HG02943 (cell line): ENCODE data around the gene MAPK8IP1.
"Not testable (repeated sequence)": the region's sequence is repeated elsewhere in the genome, so short reads cannot be mapped to it uniquely, and the experiment has no call there.

Experiments
- ATAC-seq: cut with Tn5 transposase; IDR thresholded peaks from one replicate; pipeline ENCODE4 v1.9.1; 2021; ENCODE audit warnings: mild to moderate bottlenecking, low read depth, moderate library complexity; ENCODE audit not compliant: unreplicated experiment

The MAPK8IP1 gene

DNA sequence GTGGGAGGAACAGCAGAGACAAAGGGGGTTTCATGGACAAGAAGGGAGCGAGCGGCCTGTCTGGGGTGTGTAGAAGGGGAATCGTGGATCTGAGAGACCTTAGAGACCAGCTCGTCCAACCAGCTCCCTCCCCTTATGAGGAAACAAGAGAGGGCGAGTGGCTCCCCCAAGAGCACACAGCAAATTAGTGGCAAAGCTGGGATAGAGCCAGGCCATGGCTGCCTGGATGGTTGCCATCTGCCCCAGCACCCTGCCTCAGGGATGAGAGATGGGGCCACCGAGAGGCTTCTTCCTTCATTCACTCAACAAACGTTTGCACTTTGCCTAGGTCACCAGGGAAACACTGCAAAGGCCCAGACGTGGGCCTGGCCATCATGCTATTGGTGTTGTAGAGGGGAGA lies 4.1 kb downstream of the MAPK8IP1 start:
- ATAC-seq = no peak

DNA sequence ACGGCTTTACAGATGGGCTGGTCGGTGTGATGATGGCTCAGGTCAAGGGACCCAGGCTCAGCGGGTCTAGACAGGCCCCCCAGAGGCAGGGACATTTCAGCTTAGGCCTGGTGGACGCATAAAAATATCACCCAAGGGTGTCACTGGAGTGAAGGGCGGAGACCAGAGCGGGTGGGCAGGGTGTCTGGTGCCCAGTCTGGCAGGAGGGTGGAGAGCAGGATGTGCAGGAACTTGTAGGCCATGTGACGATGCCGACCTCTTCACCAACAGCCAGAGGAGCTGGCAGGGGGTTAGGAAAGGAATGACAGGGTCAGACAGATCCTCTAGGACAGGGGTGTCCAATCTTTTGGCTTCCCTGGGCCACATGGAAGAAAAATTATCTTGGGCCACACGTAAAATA lies 4.5 kb downstream of the MAPK8IP1 start:
- no peak for ATAC-seq

DNA sequence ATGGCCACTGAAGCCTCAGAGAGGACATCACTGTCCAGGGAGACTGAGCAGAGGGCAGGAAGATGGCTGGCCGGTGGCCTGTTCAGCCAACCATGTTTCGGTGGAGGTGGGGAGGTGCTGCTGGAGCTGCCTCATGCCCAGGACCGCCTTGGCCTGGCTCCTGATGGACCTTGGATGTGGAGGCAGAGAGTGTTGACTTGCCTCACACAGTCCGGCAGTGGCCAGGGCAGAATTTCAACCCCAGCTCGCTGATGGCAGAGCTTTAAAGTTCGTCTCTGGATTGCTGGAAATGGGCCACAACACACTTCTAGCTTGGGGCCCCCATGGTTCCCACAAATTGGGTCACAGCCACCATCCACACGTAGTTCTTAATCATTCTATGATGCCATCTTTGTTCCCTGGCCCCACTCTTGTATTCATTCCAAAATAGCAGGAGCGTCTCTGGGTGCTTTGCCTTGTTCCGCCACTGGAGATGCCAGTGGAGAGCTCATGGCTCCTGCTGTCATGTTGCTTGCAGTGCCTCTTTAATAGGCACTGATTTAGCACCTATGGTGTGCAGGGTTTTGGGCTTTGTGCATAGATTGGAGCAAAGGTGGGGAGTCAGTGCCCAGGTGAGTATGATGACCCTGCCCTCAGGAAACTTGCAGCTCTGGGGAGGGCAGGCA lies 5.6 kb downstream of the MAPK8IP1 start:
- no peak for ATAC-seq

DNA sequence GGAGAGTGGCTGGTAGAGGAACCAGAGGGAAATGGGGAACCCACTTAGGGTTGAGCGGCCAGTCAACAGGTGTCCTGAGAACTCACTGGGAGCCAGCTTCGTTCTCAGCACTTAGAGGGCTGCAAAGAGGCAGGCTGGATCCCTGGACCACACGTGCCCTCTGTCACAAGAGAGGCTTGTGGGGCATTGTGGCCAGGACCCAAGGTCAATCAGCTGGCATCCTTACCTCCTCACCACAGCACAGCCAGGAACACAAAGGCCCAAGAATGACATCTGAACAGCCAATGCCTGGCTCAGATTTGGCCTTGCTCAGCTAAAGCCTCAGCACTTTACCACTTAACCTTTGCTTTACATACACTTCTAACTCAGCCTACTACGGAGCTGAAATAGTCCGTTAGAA lies 7.4 kb downstream of the MAPK8IP1 start:
- ATAC-seq = no peak

DNA sequence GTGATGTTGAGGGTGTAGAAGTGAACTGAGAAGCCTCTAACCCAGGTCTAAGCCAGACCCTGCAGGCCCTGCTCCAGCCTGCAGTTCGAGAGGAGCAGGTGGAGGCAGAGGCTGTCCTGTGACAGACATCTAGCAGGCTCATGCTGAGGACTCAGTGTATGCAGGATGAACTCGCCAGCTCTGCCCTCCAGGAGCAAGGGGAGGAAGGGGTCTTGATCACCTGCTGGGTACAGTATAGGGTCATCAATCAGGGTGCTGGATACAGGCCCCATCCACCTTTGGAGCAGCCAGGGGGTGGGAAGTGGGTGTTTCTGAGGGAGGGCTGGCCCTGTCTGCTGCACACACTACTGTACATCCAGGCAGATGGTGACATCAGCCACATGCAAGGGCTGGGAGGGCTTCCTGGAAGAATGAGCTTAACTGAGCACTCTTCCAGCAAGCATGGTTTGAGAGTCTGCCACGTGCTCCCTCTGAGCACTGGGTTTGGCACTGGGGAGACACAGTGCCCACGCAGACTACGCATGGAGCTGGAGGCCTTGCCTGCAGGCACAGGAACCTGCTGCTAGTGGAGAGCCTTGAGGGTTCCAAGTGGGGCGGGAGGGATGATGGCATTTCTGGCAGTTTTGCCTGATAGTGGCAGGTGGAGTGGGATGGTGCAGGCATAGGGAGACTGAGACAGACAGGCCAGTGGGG lies 9.2 kb downstream of the MAPK8IP1 start:
- ATAC-seq = no peak

DNA sequence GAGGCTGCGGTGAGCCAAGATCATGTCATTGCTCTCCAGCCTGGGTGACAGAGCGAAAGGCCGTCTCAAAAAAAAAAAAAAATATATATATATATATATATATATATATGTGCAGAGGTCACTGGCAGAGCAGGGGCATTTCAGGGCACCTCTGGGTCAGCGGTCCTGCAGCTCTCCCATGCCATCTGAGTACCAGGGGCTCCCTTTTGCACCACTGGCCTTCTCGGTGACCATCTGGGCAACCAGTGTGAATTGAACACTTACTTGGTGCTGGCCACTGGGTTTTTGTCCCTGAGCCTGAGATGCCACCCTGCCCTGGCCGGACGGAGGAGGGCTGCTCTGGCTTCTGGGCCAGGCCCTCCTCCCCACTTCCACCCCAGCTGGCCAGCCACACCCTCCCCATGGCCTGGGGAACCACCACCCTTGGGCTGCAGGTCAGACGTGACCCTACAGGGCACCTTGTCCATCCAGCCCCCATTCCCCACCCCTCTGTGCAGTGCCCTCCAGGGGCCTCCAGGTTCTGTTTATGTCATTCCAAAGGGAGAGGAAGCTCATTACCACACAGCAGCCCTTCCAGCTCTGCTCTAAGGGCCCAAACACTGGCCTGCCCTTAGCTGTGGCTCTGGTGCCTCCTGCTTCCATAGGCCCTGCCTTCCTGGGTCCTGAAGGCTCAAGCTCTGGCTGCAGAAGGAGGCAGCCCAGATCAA lies 10.3 kb downstream of the MAPK8IP1 start:
- no peak for ATAC-seq

DNA sequence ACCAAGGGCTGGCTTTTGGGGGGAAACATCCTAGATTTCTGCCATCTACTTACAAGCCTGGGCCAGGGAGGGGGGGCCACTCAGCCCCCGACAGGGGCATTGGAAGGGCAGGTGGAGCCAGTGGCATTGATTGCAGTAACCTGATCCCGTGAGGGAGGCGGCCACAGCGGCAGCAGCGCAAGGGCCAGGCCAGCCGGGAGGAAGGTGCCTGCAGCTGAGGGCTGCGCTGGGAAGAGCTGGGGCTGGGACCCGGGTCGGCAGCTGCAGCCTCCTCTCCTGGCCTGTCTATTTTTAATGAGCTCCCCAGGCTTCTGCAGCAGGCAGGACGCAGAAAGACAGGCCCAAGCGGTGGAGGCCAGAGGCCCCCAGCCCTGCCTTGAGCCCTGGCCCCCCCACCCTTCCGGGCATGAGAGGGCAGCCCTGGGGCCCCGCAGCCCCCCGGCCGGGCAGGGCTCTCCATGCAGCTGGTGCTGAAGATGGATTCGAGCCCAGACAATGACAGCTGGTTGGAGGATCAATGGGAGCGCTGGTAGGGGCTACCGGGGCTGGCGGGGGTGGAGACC lies 11.1 kb downstream of the MAPK8IP1 start:
- ATAC-seq = no peak

DNA sequence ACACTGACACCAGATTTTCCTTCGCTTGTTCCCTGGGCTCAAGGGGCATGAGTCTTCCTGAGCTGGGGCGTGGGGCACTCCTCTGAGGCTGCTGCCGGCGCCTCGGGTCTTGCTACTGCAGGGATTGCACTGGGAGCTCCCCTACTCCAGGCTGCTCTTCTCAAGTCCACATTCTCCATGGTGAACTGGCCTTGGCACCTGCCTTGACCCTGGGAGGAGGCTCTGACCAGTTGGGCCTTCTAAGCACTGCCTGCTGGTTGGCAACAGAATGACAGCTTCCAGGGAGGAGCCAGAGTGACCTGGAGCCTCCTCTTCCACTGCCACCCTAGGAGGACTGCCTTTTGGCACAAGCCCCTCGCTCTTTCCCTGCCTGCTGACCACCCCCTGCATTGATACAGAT lies 12.1 kb downstream of the MAPK8IP1 start:
- ATAC-seq = no peak

DNA sequence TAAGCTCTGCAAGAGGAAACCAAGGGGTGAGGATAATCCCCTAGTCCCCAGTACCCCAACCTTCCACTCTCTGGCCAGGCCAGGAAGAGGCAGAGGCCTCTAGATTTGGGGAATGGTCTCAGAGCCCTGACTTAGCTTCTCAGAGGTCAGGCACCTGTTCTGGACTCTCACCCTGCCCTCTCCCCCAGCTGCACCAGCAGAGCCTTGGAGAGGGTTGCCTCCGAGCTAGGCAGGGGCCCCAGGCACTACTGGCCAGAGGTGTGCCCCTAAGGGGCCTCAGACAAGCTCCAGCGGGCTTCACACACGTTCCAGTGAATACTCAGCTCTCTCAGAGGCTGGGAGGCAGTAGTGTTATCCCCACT lies 13.6 kb downstream of the MAPK8IP1 start:
- ATAC-seq = no peak

DNA sequence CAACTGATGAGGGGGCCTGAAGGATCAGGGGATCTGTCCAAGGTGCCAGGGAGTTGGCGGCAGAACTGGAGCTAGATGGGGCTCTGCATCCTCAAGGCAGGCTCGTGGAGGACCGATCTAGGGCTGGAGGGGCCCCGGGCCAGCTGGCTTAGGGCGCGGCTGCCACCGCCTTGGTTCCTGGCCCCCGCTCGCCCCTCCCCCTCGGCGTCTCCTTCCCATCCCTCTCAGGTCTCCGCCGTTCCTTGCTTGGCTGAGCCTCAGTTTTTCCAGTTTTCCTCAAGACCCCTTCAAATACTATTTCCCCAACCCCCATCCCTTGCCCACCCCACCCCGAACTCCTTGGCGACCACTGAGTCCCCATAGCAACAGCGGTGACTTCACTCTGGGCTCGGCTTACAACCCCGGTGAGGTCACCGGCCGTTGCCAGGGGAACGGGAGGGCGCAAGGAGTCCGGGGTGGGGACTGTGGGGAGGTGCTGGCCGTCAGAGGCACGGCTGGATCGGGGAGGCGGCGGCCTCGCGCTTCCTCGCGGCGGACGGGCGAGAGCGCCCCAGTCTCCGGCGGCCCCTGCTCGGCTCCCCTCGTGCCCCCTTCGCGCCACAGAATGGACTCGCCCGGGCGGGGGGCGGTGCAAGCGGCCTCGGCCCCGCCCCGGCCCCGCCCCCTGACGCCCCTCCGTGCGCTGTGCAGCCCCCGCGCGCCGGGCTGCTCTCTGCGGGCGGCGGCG lies 14.2 kb downstream of the MAPK8IP1 start:
- ATAC-seq = no peak

DNA sequence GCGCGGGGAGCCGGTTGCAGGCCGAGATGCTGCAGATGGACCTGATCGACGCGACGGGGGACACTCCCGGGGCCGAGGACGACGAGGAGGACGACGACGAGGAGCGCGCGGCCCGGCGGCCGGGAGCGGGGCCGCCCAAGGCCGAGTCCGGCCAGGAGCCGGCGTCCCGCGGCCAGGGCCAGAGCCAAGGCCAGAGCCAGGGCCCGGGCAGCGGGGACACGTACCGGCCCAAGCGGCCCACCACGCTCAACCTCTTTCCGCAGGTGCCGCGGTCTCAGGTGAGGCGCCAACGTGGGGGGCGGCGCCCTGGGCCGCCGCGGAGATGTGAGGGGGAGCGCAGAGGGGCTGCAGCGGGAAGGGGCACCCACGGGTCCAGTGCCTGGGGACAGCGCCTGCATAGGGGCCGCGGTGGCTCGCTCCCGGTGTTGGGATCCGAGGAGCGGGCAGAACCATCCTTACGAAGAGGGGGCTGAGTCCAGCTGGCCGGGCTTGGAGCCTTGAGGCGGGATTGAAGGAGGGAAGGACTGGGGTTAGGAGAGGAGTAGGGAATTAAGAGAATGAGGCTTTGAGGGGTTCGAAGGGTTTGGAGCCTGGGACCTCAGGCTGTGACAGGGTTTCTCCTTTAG lies 14.8 kb downstream of the MAPK8IP1 start:
- ATAC-seq = not testable (repeated sequence)

DNA sequence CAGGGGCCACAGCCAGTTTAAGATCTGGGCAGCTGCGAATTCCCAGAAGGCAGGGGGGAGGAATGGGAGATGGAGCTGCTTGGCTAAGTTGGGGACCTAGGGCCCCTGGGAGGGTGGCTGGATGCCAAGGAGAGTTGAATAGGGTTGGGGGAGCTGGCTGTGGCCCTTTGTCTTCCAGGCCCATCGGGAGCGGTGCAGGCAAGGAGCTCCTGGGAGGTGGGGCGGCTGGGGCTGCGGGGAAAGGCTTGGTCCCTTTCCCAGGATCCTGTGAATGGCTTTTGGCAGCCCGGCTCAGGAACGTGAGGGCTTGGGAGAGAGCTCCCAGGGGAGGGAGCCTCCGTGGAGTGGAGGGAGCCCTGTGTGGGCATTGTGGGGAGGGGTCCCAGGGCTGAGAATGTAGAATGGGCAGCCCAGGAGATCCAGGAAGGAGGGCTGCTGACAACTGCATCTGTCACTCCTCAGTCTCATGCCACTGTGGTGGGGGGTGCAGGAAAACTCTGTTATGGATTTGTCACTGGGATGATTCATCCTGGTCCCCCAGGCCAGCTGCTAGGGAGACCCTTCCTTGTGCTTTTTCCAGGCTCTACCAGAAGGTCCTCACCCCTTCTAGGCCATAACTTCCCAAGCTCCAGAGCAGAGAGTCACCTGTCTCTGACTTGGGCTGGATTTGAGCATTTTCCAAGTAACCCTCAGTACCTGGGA lies 15.6 kb downstream of the MAPK8IP1 start:
- no peak for ATAC-seq

DNA sequence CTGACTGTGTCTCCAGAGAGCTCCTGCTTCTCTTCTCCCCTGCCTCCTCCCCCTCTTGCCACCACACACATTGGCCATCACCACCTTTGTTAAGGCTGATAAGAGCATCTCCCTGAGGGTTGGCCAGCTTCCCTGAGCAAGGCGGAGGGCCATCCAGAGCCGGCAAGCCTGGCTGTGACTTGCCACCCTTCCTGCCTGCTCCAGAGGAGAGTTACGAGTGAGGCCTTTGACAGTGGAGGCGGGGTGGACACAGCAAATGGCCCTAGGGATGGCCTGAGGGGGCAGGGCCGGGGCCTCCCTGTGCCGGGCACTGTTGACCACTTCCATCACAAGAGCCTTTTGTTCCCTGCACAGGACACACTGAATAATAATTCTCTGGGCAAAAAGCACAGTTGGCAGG lies 16.2 kb downstream of the MAPK8IP1 start:
- no peak for ATAC-seq

DNA sequence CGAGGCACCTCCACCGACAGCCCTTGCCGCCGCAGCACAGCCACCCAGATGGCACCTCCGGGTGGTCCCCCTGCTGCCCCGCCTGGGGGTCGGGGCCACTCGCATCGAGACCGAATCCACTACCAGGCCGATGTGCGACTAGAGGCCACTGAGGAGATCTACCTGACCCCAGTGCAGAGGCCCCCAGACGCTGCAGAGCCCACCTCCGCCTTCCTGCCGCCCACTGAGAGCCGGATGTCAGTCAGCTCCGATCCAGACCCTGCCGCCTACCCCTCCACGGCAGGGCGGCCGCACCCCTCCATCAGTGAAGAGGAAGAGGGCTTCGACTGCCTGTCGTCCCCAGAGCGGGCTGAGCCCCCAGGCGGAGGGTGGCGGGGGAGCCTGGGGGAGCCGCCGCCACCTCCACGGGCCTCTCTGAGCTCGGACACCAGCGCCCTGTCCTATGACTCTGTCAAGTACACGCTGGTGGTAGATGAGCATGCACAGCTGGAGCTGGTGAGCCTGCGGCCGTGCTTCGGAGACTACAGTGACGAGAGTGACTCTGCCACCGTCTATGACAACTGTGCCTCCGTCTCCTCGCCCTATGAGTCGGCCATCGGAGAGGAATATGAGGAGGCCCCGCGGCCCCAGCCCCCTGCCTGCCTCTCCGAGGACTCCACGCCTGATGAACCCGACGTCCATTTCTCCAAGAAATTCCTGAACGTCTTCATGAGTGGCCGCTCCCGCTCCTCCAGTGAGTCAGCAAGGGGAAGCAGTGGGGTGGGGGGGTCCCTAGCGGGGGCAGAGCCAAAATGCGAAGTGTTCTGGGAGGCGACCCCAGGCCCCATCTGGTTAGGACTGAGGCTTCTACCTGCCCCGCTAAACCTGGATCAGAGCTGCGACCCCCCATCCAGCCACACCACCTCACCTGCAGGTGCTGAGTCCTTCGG lies 17.3 kb downstream of the MAPK8IP1 start:
- ATAC-seq = no peak

DNA sequence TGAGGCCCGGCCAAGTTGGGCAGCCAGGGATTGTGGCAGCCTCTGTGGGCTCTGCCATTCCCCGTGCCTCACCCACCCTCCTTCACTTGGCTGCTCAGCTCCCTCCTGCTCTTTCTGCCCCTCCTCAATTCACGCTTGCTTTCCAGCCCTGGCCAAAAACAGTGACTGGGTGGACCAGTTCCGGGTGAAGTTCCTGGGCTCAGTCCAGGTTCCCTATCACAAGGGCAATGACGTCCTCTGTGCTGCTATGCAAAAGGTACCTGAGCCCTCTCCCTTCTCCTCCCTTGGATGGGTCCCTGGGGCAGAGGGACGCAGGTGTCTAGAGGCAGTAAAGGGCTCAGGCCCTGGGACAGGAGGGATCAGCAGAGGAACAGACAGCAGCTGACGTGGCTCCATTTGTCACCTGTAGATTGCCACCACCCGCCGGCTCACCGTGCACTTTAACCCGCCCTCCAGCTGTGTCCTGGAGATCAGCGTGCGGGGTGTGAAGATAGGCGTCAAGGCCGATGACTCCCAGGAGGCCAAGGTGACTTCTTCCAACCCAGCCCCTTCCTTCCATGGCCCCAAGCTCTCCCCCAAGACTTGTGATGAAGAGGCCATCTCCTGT lies 19.0 kb downstream of the MAPK8IP1 start:
- ATAC-seq = no peak

DNA sequence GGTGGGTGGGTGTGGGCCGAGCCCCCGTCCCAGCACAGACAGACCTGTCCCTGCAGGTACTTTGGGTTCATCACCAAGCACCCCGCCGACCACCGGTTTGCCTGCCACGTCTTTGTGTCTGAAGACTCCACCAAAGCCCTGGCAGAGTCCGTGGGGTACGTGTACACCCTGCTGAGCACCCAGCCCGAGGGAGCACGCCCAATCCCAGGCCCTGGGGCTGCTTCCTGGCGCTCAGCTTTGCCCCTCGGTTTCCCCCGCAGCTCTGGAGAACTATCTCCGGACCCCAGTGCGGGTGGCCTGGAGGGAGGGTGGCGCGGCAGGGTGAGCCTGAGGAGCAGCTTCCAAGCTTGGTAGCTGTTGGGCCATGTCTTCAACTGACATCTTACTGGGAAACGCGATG lies 19.6 kb downstream of the MAPK8IP1 start:
- no peak for ATAC-seq

DNA sequence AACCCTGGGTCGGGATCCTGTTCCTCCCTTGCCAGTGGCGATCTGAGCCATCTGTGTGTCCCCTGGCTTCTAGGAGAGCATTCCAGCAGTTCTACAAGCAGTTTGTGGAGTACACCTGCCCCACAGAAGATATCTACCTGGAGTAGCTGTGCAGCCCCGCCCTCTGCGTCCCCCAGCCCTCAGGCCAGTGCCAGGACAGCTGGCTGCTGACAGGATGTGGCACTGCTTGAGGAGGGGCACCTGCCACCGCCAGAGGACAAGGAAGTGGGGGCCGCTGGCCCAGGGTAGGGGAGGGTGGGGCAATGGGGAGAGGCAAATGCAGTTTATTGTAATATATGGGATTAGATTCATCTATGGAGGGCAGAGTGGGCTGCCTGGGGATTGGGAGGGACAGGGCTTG lies 20.1 kb downstream of the MAPK8IP1 start:
- ATAC-seq = not testable (repeated sequence)

DNA sequence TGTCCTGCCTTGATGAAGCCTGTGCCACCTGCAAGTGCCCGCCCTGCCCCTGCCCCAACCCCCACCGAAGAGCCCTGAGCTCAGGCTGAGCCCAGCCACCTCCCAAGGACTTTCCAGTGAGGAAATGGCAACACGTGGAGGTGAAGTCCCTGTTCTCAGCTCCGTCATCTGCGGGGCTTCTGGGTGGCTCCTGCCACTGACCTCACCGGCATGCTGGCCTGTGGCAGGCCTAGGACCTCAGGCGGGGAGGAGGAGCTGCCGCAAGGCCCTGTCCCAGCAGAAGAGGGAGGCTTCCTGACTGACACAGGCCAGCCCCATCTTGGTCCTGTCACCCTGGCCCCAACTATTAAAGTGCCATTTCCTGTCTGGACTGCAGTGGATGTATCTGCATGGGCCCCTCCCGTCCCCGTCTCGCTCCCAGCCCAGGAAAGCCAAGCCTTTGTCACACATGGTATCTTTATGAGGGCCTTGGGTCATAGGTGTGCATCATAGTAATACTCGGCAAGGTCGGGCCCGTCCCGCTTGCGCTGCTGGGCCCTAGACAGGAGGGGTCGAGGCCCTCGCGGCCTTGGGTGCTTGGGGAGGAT lies 20.7 kb downstream of the MAPK8IP1 start:
- ATAC-seq = no peak
